ENCODE results near the gene BBOX1.

DNA sequence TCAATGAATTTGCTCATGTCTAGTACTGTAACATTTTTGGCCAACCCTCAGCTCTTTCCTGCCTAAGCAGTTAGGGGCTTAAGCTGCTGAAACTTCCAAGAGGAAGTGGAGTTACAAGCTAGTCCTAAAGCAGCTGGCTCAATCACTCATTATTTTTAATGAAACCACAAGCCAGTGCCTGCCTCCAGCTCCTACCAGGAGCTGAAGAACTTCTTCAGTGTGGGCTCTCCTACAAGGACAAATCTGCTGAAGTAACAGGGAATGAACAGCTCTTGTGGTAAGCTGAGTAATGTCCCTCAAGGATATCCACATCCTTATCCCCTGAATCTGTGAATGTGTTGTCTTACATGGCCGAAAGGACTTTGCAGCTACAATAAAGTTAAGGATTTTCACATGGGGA, 112.5 kb downstream of the BBOX1 start:
- no peak for TF ChIP-seq POLR2A (IDR thresholded peaks at IDR 0.05; ENCODE audit: low read depth, low read length)
- no peak for TF ChIP-seq EZH2 (IDR thresholded peaks at IDR 0.05; ENCODE audit: borderline replicate concordance, low read depth, low read length, severe bottlenecking)
- TF ChIP-seq, protein P1, sequence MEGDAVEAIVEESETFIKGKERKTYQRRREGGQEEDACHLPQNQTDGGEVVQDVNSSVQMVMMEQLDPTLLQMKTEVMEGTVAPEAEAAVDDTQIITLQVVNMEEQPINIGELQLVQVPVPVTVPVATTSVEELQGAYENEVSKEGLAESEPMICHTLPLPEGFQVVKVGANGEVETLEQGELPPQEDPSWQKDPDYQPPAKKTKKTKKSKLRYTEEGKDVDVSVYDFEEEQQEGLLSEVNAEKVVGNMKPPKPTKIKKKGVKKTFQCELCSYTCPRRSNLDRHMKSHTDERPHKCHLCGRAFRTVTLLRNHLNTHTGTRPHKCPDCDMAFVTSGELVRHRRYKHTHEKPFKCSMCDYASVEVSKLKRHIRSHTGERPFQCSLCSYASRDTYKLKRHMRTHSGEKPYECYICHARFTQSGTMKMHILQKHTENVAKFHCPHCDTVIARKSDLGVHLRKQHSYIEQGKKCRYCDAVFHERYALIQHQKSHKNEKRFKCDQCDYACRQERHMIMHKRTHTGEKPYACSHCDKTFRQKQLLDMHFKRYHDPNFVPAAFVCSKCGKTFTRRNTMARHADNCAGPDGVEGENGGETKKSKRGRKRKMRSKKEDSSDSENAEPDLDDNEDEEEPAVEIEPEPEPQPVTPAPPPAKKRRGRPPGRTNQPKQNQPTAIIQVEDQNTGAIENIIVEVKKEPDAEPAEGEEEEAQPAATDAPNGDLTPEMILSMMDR (IDR thresholded peaks at IDR 0.05; ENCODE audit: extremely low read depth in 1 of 2, insufficient read depth in 1 of 2, low read depth in 1 of 2, low read length in 2 of 2) = no peak
- no peak for TF ChIP-seq MYC (IDR thresholded peaks at IDR 0.05; ENCODE audit: low read depth, low read length)
- no peak for TF ChIP-seq POLR2AphosphoS5 (IDR thresholded peaks at IDR 0.05; ENCODE audit: insufficient read depth, low read depth, low read length)
- TF ChIP-seq, protein P2, sequence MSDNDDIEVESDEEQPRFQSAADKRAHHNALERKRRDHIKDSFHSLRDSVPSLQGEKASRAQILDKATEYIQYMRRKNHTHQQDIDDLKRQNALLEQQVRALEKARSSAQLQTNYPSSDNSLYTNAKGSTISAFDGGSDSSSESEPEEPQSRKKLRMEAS (IDR thresholded peaks at IDR 0.05; ENCODE audit: insufficient read depth, insufficient read length) = no peak
